ENCODE measurements around the gene HIC2. TPM values are rescaled to one million over a fixed set of nuclear protein-coding genes. Genes with fewer than 3 reads are reported as not detected.
"Not testable (repeated sequence)": the region's sequence is repeated elsewhere in the genome, so short reads cannot be mapped to it uniquely, and the experiment has no call there.

Gene HIC2
- total RNA-seq, 1 experiment from 2014 or later, result 3.5 TPM

GRCh38 chr22:21454998-21455333 lies 37.8 kb downstream of the HIC2 start:
- H3K36me3 ChIP-seq (ENCODE audit: low read depth, low read length); H4K20me1 ChIP-seq (ENCODE audit: low read length); H3K27ac ChIP-seq (ENCODE audit: low read length); H2AFZ ChIP-seq (ENCODE audit: low read length); H3K9me3 ChIP-seq (ENCODE audit: low read length); ATAC-seq; H3K79me2 ChIP-seq (ENCODE audit: low read length); DNase-seq; POLR2A ChIA-PET (ENCODE audit: unreplicated experiment); H3F3A ChIP-seq (ENCODE audit: low read length, unreplicated experiment); H3K4me3 ChIP-seq (ENCODE audit: low read length); CTCF ChIA-PET; H3K27me3 ChIP-seq (ENCODE audit: low read length); BruUV-seq (replicated peaks); H3K4me2 ChIP-seq (ENCODE audit: low read length); H3K9ac ChIP-seq (ENCODE audit: low read length); intact Hi-C loops (cut with micrococcal nuclease); H3K9me2 ChIP-seq (replicated peaks; ENCODE audit: low read length): not testable (repeated sequence)
- H3K4me1 ChIP-seq (ENCODE audit: insufficient read depth, low read length), result peaks cover 14% of the 10 kb centered on the region

DNA sequence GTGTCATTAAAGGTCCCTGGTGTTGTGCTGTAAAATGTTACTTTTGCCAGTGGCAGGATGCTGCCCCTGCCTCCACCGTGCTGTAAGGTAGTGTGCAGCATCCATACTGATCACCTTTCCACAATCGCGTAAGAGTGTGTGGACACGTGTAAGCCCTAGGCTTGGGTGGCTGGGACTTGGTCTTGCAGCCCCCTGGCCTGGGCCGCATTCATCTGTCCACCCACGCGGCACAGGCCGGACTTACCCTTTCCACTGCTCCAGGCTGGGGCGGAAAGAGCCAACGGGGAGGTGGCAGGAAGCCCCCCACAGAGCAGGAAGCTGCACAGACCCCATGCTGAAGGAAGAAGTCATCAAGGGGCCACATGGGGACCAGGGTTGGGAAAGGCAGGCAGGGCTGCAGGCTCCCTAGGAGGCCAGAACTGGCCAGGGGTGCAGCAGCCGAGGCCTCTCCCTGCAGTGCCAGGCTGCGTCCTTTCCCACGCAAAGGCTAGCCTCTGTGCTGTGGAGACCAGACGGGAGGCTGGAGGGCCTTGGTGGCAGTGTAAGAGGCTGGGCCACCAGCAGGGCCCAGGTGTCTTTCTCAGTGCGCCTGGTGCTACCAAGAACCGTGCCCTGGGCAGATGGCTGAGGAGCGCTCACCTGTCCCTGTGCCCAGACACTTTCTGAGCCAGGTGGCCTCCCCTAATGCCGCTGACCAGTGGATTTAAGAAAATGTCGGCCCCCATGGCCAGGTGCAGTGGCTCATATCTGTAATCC lies 38.3 kb downstream of the HIC2 start:
- Histone ChIP-seq H3K4me2 (ENCODE audit: low read length) (no peak overlapping the region), H3K9ac (ENCODE audit: low read length) (no peak overlapping the region), H2AFZ (ENCODE audit: low read length) (no peak overlapping the region), H3K9me3 (ENCODE audit: low read length) (no peaks in the 10 kb centered on the region), H3K27ac (ENCODE audit: low read length) (no peak overlapping the region), H3K4me1 (ENCODE audit: insufficient read depth, low read length) (peaks cover 14% of the 10 kb centered on the region), H3F3A (ENCODE audit: low read length, unreplicated experiment) (no peaks in the 10 kb centered on the region), H3K4me3 (ENCODE audit: low read length) (no peak overlapping the region), H3K36me3 (ENCODE audit: low read depth, low read length) (no peaks in the 10 kb centered on the region), H3K79me2 (ENCODE audit: low read length) (no peaks in the 10 kb centered on the region), H4K20me1 (ENCODE audit: low read length) (no peaks in the 10 kb centered on the region), H3K27me3 (ENCODE audit: low read length) (no peaks in the 10 kb centered on the region), H3K9me2 (replicated peaks; ENCODE audit: low read length) (no peaks in the 10 kb centered on the region)
- no peak for DNase-seq
- intact Hi-C loops (cut with micrococcal nuclease), result no loop called here
- BruUV-seq (replicated peaks), result no TSS peak
- ChIA-PET CTCF (no interaction called here), POLR2A (ENCODE audit: unreplicated experiment) (no interaction called here)
- TF ChIP-seq CTCF (conservative IDR thresholded peaks at IDR 0.05; ENCODE audit: low read depth, low read length) (no peak), EZH2 (IDR thresholded peaks at IDR 0.05; ENCODE audit: low read length, unreplicated experiment) (no peak), EZH2phosphoT487 (IDR thresholded peaks at IDR 0.05; ENCODE audit: borderline replicate concordance, low read length) (no peak)
- no peak for ATAC-seq

GRCh38 chr22:21457023-21457787 lies 40.0 kb downstream of the HIC2 start:
- no peaks in the 10 kb centered on the region for H3K9me2 ChIP-seq (replicated peaks; ENCODE audit: low read length)
- ChIA-PET CTCF (interaction anchor here (0.5 kb wide), 2 partner anchors 125 to 173 kb away, joined by 3 read pairs; no protein-coding TSS in a partner anchor), POLR2A (ENCODE audit: unreplicated experiment) (no interaction called here)
- H3K9ac ChIP-seq (ENCODE audit: low read length), result 0 out of 2 replicates have a peak overlapping the region, but pooled peaks have one; percentile 28
- peak overlapping the region; percentile 74 for H2AFZ ChIP-seq (ENCODE audit: low read length)
- H3K36me3 ChIP-seq (ENCODE audit: low read depth, low read length), result no peaks in the 10 kb centered on the region
- no peak for TF ChIP-seq CTCF (conservative IDR thresholded peaks at IDR 0.05; ENCODE audit: low read depth, low read length)
- TF ChIP-seq EZH2phosphoT487 (IDR thresholded peaks at IDR 0.05; ENCODE audit: borderline replicate concordance, low read length), result no peak
- TF ChIP-seq EZH2 (IDR thresholded peaks at IDR 0.05; ENCODE audit: low read length, unreplicated experiment), result no peak
- H3K27me3 ChIP-seq (ENCODE audit: low read length), result no peaks in the 10 kb centered on the region
- ATAC-seq, result peak; percentile 93
- peak overlapping the region; percentile 91 for H3K27ac ChIP-seq (ENCODE audit: low read length)
- BruUV-seq (replicated peaks), result no TSS peak
- no peaks in the 10 kb centered on the region for H3K79me2 ChIP-seq (ENCODE audit: low read length)
- intact Hi-C loops (cut with micrococcal nuclease), result no loop called here
- no peaks in the 10 kb centered on the region for H4K20me1 ChIP-seq (ENCODE audit: low read length)
- H3K9me3 ChIP-seq (ENCODE audit: low read length), result no peaks in the 10 kb centered on the region
- H3K4me2 ChIP-seq (ENCODE audit: low read length), result peak overlapping the region; percentile 87
- no peaks in the 10 kb centered on the region for H3F3A ChIP-seq (ENCODE audit: low read length, unreplicated experiment)
- peak overlapping the region; percentile 52 for H3K4me3 ChIP-seq (ENCODE audit: low read length)
- H3K4me1 ChIP-seq (ENCODE audit: insufficient read depth, low read length), result peaks cover 14% of the 10 kb centered on the region
- peak; percentile 85 for DNase-seq

DNA sequence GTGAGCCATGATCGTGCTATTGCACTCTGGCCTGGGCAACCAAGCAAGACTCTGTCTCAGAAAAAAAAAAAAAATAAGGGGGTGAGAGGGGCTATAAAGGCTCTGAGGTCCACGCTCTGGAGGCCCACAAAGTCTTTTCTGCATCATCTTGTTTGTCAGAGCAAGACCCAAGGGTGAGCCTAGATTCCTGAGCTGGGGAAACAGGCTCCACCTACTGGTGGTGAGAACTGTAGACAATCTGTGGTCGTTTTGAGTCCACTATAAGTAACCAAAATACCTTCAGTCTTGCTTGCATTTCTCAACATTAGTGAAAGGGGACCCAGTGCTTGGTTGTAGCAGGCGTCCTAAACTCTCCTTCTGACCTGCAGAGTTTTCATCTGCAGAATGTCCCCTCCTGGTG lies 45.5 kb downstream of the HIC2 start:
- BruUV-seq (replicated peaks); H3K36me3 ChIP-seq (ENCODE audit: low read depth, low read length); H3K9me3 ChIP-seq (ENCODE audit: low read length); intact Hi-C loops (cut with micrococcal nuclease); H3K27me3 ChIP-seq (ENCODE audit: low read length); H3K4me3 ChIP-seq (ENCODE audit: low read length); H4K20me1 ChIP-seq (ENCODE audit: low read length); CTCF ChIA-PET; H3K9ac ChIP-seq (ENCODE audit: low read length); H3K27ac ChIP-seq (ENCODE audit: low read length); H3K4me1 ChIP-seq (ENCODE audit: insufficient read depth, low read length); H3K79me2 ChIP-seq (ENCODE audit: low read length); H2AFZ ChIP-seq (ENCODE audit: low read length); POLR2A ChIA-PET (ENCODE audit: unreplicated experiment); DNase-seq; H3F3A ChIP-seq (ENCODE audit: low read length, unreplicated experiment); H3K4me2 ChIP-seq (ENCODE audit: low read length); H3K9me2 ChIP-seq (replicated peaks; ENCODE audit: low read length): not testable (repeated sequence)
- ATAC-seq, result peak; percentile 40; the same call in 1 of the 2 replicates
